ENCODE measurements around the gene ANKAR.
"Not testable (repeated sequence)": the region's sequence is repeated elsewhere in the genome, so short reads cannot be mapped to it uniquely, and the experiment has no call there.

ANKAR gene

DNA sequence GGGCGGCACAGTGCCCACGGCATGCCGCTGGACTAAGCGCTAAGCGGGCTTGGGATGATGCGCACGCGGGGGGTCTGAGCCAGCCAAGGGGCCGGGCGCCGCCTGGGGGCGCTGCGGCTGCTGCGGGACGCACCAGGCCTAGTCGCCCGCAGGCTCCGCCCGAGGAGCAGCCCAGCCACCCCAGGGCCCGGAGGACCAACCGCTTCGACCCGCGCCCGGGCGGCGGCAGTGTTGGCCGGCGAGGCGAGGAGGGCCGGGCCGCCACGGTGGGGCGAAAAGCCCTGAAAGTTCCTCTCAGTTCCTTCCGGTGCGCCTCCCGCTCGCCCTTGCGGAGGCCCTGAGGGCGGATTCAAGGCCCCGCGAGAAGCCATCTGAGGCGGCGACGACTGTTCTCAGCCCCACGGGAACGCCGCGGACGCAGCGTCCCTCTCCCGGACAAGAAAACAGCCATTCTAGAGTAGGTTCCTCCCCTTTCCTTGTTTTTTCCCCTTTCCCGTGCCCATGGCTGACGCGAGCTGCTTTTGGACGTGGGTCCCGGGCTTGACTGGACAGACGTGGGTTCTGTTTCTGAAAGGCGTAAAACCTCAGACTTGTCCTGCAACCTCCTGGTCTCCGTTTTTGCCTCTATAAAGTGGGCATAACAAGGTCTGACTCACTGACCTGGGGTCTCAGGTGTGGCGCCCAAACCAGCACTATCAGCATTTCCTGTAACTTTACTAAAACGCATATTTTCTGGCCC is at the start of gene ANKAR:
TSS of gene ANKAR (plus strand) at position 297 of the 739 bp plus-strand sequence. CDS start 1,821 bp downstream, outside the sequence.
- peak; percentile 64 to 72 for DNase-seq (ENCODE audit: low read depth in 2 of 2)

- no peak for DNase-seq (ENCODE audit: low read depth in 2 of 2)
These were observed 48.8 kb upstream of the ANKAR start for GRCh38 chr2:189625636-189626035.

DNA sequence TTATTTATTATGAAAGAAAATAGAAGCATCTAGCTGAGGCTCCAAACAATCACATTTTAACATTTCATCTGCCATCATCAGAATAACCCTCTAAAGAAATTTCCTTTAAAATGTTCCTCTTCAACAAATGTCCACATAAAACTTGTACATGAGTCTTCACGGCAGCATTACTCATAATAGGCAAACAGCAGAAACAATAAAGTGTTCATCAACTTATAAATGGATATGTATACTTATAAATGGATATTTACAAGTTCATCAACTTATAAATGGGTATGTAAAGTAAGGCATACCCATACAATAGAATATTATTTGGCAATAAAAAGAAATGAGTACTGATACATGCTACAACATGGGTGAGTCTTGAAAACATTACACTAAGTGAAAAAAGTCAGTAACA is 46.7 kb upstream of the ANKAR start:
- no peak for DNase-seq (ENCODE audit: low read depth in 2 of 2)

DNA sequence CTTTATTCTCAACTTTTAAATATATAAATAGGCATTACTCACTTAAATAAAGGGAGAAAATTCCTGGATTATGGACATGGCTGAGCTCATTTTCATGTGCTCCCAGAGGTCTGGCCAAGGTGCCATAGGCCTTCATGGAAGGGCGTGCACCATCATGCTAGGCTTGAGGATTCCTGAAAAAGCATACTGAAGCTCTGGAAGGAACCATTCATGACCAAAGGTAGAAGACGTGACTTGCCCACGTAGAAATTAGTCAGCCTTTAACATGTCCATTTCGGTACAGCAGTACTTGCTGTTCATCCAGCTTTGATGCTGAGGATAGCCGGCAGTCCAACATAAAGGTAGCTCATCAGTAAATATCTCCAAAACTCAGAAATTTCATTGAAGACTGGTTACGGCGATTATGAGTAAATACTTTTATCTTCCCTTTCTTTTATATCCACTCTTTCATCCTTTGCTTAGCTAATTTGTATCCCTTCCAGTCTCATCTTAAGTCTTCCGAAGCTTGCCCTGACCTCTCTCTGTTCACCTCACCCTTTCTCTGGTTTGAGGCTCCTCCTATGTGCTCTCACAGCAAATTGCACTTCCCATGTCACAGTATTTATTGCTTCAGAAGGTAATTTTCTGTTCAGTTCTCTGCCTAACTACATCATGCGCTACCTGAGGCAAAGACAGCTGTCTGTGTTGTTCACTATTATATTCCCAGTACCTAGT is 45.5 kb upstream of the ANKAR start:
- no peak for DNase-seq (ENCODE audit: low read depth in 2 of 2)

DNA sequence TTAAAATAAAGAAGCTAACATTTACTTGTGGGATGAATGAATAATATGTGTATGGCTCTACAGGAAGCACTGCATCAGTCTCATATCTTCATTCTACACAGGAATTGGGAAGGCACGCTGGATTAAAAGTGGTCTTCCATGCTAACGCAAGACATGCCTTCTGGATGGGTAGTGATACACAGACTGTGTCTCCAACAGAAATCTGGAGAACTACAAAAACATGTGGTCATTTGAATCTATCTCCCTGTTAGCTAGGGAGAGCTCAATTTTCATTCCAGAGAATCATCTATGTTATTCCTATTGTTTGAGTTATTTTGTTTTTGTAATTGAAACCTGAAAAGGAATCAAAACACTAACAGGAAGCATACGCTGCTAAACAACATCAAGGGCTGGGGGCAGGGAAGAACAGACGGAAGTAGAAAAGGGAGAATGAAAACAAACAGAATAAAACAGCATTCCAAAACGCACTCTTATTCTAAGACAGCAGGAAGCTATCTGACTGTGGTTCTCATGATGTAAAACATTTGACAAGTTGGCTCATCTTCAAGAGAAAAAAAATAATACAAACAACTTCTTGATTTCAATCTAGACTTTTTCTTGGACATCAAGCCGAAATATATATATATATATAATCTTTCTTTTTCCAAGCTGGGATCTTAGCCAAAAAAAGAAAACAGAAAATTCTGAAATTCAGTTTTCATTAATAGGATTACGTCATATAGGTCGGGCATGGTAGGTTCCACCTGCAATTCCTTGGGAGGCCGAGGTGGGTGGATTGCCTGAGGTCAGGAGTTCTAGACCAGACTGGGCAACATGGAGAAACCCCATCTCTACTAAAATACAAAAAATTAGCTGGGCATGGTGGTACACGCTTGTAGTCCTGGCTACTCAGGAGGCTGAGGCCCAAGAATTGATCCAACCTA is 44.7 kb upstream of the ANKAR start:
- no peak for DNase-seq (ENCODE audit: low read depth in 2 of 2)

- no peak for DNase-seq (ENCODE audit: low read depth in 2 of 2)
These were observed 42.6 kb upstream of the ANKAR start for GRCh38 chr2:189631849-189632248.

DNA sequence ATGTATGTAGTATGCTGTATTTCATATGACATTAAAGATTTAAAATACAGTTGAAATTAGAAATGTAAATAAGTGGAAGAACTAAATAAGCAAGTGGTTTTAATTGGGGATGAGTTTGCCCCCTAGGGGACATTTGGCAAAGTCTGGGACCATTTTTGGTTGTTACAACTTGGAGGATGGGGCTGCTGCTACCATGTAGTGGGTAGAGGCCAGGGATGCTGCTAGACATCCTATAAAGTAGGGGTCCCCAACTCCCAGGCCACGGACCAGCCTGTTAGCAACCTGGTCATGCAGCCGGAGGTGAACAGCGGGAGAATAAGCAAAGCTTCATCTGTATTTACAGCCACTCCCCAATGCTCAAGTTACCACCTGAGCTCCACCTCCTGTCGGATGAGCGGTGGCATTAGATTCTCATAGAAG is 41.1 kb upstream of the ANKAR start:
- no peak for DNase-seq (ENCODE audit: low read depth in 2 of 2)

GRCh38 chr2:189635353-189635752 is 39.1 kb upstream of the ANKAR start:
- DNase-seq (ENCODE audit: low read depth in 2 of 2) = no peak

DNA sequence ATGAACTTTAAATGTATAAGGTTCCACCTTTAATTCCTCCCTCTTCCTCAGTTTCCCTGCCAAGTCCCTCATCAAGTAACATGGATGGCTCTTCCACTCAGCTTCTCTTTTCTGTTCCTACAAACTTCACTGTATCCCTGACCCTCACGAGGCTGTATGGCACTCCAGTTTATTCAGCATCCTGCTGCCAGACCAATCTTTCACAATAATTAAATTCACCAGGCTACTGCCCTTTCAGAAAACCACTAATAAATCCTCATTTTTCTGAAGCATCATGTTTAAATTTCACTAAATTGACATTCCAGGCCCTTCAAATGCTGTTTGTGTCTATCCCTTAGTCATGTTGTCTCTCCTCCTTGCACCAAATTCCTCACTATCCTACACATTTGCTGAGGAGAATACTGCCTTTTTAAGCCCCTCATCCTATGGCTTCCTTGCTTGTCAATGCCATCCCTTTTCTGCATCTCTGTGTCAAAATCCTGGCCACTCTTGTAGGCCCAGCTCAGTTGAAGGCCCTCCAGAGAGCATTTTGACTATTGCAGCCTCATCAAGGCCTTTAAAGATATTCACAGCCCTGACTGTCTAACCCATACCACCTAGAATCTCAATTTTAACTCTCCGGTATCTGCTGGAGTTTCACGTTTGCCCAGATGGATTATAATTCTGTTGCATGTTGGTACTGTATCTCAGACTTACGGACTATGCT is 36.0 kb upstream of the ANKAR start:
- DNase-seq (ENCODE audit: low read depth in 2 of 2) = no peak

GRCh38 chr2:189639007-189639609 is 35.4 kb upstream of the ANKAR start:
- no peak for DNase-seq (ENCODE audit: low read depth in 2 of 2)

DNA sequence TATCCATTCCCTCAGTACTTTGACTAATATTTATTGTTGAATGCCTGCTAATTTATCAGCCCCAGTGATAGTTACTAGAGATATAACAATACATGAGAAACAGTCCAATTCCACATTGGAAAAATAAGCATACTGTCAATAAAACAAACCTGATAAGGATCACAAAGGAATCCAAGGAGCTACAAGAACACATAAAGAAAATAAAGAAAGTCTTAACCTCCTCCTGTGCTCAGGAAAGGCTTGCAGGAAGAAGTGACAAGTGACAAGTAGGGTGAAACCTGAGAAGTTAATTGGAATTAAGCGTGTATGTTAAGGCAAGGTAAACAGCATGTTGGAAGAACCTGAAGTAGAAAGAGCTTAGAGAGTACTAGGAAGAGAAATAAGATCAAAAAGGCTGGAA is 33.5 kb upstream of the ANKAR start:
- no peak for DNase-seq (ENCODE audit: low read depth in 2 of 2)

DNA sequence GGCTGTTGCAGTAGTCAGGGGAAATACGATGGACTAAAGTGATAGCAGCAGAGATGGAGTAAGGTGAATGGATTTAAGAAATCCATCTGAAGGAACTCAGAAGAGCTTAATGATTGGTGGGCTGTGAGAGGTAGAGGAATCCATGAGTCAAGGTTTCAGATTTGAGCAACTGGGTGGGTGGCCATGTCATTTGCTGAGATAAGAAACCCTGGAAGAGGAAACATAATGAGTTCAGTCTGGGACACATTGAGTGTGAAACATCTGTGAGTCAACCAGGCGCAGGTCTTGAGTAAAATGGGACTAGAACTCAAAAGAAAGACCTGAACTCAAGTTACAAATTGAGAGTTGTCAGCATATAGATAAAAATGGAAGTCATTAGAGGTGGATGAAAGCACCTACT is 32.9 kb upstream of the ANKAR start:
- DNase-seq (ENCODE audit: low read depth in 2 of 2) = no peak

DNA sequence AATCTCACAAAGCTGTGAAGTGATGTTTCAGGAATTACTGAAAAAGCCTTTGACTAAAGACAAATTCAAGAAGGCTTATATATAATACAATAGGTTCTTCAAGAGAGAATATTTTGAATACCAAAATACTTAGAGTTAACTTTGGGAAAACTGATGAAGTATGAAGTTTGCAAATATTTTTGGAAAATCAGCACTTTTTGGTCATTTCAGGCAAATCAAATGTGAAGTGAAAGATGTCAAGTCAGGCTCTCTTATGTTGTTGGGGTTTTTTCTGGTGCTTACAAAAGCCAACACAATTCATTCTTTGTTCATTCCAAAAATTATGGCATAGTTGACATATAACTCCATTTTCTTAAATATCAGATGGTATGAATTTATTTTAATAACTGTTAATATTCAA is 27.9 kb upstream of the ANKAR start:
- no peak for DNase-seq (ENCODE audit: low read depth in 2 of 2)

DNA sequence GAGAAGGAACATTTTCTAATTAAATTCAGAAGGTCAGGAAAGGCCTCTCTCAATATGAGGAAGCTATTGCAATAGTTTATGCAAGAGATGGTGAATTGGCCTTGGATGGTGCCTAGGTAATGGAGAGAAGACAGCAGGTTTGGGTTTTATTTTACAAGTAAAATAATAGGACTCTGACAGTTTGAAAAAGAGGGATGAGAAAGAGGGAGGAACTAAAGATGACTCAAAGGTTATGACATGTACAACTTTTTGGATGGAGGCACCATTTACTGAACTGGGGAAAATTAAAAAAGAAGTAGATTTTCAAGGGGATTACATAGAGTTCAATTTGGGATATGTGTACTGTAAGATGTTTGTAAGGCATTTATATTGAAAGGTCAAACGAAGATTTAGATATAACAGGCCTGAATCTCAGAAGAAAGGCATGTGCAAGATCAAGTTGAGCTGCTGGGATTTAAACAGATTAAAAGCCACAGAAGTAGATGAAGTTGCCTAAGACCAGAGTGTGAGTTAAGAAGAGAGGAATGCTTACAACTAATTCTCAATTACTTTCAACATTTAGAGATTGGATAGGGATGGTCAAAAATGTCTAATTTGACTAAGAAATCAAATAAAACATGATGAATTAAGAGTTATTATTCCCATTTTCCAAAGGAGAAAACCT is 25.5 kb upstream of the ANKAR start:
- no peak for DNase-seq (ENCODE audit: low read depth in 2 of 2)

DNA sequence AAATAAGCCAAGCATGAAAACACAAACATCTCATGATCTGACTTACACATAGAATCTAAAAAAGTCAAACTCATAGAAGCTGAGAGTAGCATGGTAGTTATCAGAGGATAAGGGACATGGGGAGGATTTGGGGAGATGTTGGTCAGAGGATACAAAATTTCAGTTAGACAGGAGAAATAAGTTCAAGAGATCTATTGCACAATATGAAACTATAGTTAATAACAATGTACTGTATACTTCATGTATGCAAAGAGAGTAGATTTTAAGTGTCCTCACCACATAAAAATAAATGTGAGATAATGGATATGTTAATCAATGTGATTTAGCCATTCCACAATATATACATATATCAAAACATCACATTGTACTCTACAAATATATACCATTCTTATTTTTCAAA is 23.2 kb upstream of the ANKAR start:
- DNase-seq (ENCODE audit: low read depth in 2 of 2) = no peak

GRCh38 chr2:189653464-189653863 is 21.0 kb upstream of the ANKAR start:
- DNase-seq (ENCODE audit: low read depth in 2 of 2) = not testable (repeated sequence)

- no peak for DNase-seq (ENCODE audit: low read depth in 2 of 2)
These were observed 19.8 kb upstream of the ANKAR start for GRCh38 chr2:189654641-189655040.

- DNase-seq (ENCODE audit: low read depth in 2 of 2) = no peak
These were observed 16.6 kb upstream of the ANKAR start for GRCh38 chr2:189657867-189658266.

DNA sequence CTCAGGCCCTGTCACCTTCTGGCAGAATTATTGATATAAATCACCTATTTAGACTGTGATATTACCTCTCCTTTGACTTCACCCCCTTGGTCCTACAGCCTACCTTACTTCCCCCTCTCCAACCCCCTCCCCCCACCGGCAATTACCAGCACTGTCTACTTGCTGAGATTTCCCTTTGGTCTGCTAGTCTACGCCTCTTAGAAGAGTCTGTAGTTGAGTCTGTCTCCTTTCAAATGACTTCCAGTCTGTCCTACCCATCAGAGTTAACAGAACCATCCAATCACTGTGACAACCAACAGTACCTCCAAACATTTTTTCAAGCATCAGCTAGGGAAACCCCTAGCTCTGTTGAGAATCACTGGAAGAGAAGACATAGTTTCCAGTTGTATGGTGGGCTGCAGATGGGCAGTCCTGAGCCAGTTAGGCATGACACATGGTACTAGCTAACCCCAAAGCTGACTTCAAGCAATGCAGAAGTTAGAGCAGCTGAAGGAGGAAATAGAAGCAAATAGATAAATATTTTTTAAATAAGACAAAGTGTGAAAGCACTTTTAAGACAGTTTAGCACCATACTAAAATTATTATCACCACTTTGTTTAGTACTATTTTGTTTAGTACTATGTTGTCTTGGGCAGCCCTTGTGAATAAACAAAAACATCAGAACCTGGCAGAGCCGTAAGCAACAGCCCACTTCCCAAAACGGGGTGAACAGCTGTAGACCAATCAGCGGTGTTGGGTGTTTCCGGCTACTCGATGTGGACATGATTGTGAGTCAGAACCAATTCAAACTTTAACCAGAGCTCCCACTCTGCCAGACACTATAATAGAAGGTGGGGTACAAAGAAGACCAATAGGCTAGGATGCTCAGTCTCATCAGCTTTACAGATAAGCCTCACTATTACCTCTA is 15.9 kb upstream of the ANKAR start:
- DNase-seq (ENCODE audit: low read depth in 2 of 2) = no peak

DNA sequence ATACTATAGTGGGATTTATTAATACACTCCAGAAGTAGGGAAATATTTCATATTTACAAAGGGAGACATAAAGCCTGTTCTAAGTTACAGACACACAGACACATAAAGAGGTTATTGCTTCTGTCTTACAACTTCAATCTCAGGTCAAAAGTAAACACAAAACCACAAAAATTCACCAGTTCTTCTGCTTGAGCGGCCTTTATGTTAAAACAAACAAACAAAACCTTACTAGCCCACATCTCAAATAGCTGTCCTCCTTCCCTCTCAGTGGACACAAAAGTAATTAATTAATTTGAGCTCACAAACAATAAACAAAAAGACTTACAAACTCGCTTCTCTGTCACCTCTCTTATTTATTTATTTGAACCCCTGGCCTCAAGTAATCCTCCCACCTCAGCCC is 14.7 kb upstream of the ANKAR start:
- DNase-seq (ENCODE audit: low read depth in 2 of 2) = no peak
